Gastroesophageal sphincter (tissue), 4 donors: ENCODE measurements around the gene B3GLCT. TPM values are rescaled to one million over a fixed set of nuclear protein-coding genes. Genes with fewer than 3 reads are reported as not detected.
"Not testable (repeated sequence)": the region's sequence is repeated elsewhere in the genome, so short reads cannot be mapped to it uniquely, and the experiment has no call there.

Source experiments
- ATAC-seq: fragments of 150-250 bp; one replicate; pipeline ENCODE4 v1.9.1; 2016; ENCODE audit warnings: mild to moderate bottlenecking, moderate library complexity
- H3K27ac ChIP-seq, 4 donors: fragments of 200-600 bp; sonication (generic) in 3 of 4; 1 replicate in 3 of 4; 2 replicates in 1 of 4; pipeline ENCODE4 v1.5.1; 2016 to 2019
- H3K27me3 ChIP-seq: fragments of 200-600 bp; sonication (generic); one replicate; pipeline ENCODE4 v1.5.1; 2019
- H3K36me3 ChIP-seq, 2 donors: fragments of 200-600 bp; sonication (generic); one replicate each; pipeline ENCODE4 v1.5.1; 2019; ENCODE audit warnings: control low read depth in 1 of 2
- H3K4me1 ChIP-seq, 3 donors: fragments of 200-600 bp; sonication (generic); 1 replicate in 2 of 3; 2 replicates in 1 of 3; pipeline ENCODE4 v1.5.1; 2016 to 2019; ENCODE audit warnings: control low read depth in 2 of 3
- H3K4me3 ChIP-seq, 2 donors: fragments of 200-600 bp; sonication (generic); one replicate each; pipeline ENCODE4 v1.5.1; 2019; ENCODE audit warnings: mild to moderate bottlenecking in 1 of 2, moderate library complexity in 1 of 2
- H3K9me3 ChIP-seq, 3 donors: fragments of 200-600 bp; sonication (generic); one replicate each; pipeline ENCODE4 v1.5.1; 2017 to 2019; ENCODE audit warnings: control low read depth in 2 of 3
- EP300 ChIP-seq: sonication (generic); formaldehyde crosslinking; IDR thresholded peaks from one replicate; pipeline ENCODE4 v1.6.1; 2017; ENCODE audit warnings: antibody characterized with exemption, mild to moderate bottlenecking
- POLR2A ChIP-seq, 2 donors: fragments of 450-650 bp; IDR thresholded peaks; one replicate each; pipeline ENCODE4 v1.6.1; 2017; ENCODE audit warnings: antibody characterized with exemption in 2 of 2, mild to moderate bottlenecking in 2 of 2, moderate library complexity in 1 of 2
- POLR2AphosphoS5 ChIP-seq: sonication (generic); formaldehyde crosslinking; IDR thresholded peaks from one replicate; pipeline ENCODE4 v1.6.1; 2017; ENCODE audit warnings: antibody characterized with exemption
- WGBS, 2 donors: methylation state at CpG; one replicate each; pipeline ENCODE4 v1.1.5; 2018; ENCODE audit warnings: low coverage in 1 of 2; 5-methylcytosine and 5-hydroxymethylcytosine counted together
- total RNA-seq, 4 donors: library from RNA; depleted of rRNA; stranded (reverse); fragments of >200 nt; gene quantifications; one replicate each; pipeline ENCODE4 v1.1.0, GENCODE V29; 2016
- TF ChIP-seq, protein P1 (sequence below), 4 experiments: fragments of 200-600 bp in 2 of 4; fragments of 450-650 bp in 2 of 4; sonication (generic) in 1 of 4; IDR thresholded peaks; one replicate each; pipeline ENCODE4 v1.5.1; 2017 to 2019; ENCODE audit warnings: antibody characterized with exemption in 4 of 4, mild to moderate bottlenecking in 2 of 4, moderate library complexity in 2 of 4

B3GLCT gene
- total RNA-seq, 4 donors from 2014 or later: 6.2 to 15.2 (median 7.8) TPM

DNA sequence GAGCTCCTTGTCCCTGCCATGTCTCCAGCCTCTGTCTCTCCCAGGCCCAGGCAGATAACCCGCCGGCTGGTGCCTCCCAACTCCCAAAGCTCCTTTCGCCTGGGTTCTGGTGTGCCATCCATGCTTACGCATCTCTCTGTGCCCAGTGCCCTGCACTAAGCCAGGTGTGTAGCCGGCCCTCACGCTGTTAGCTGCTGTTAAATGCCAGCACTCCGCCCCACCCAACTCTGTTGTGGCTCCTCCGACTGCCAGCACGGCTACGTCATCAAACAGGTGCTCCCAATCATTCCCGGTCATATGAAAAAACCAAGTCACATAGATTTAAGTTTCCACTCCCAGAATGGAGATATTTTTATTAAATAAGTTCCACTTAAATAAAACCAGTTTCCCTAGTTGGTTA lies 31.0 kb upstream of the B3GLCT start:
- Histone ChIP-seq H3K36me3 (no peaks in the 10 kb centered on the region), H3K9me3 (no peaks in the 10 kb centered on the region), H3K4me1 (no peaks in the 10 kb centered on the region), H3K4me3 (no peak overlapping the region), H3K27ac (no peak overlapping the region), H3K27me3 (no peaks in the 10 kb centered on the region)
- no peak for TF ChIP-seq POLR2A (IDR thresholded peaks at IDR 0.05)
- no peak for TF ChIP-seq EP300
- TF ChIP-seq POLR2AphosphoS5: no peak
- TF ChIP-seq, protein P1, sequence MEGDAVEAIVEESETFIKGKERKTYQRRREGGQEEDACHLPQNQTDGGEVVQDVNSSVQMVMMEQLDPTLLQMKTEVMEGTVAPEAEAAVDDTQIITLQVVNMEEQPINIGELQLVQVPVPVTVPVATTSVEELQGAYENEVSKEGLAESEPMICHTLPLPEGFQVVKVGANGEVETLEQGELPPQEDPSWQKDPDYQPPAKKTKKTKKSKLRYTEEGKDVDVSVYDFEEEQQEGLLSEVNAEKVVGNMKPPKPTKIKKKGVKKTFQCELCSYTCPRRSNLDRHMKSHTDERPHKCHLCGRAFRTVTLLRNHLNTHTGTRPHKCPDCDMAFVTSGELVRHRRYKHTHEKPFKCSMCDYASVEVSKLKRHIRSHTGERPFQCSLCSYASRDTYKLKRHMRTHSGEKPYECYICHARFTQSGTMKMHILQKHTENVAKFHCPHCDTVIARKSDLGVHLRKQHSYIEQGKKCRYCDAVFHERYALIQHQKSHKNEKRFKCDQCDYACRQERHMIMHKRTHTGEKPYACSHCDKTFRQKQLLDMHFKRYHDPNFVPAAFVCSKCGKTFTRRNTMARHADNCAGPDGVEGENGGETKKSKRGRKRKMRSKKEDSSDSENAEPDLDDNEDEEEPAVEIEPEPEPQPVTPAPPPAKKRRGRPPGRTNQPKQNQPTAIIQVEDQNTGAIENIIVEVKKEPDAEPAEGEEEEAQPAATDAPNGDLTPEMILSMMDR (IDR thresholded peaks at IDR 0.05): no peak
- WGBS, 2 donors: 85 to 95% methylated on average over 9 to 10 of the region's 11 CpGs
- no peak for ATAC-seq

GRCh38 chr13:31172001-31172400 lies 27.8 kb upstream of the B3GLCT start:
- H3K4me1 ChIP-seq: no peaks in the 10 kb centered on the region
- no peak overlapping the region for H3K4me3 ChIP-seq
- WGBS, 2 donors: 78 to 100% methylated on average over 2 to 3 of the region's 3 CpGs
- H3K36me3 ChIP-seq: no peaks in the 10 kb centered on the region
- H3K27me3 ChIP-seq: no peaks in the 10 kb centered on the region
- H3K27ac ChIP-seq: no peak overlapping the region
- no peak for ATAC-seq
- no peak for TF ChIP-seq POLR2A (IDR thresholded peaks at IDR 0.05)
- TF ChIP-seq, protein P1 (IDR thresholded peaks at IDR 0.05): no peak
- TF ChIP-seq EP300: no peak
- TF ChIP-seq POLR2AphosphoS5: no peak
- no peaks in the 10 kb centered on the region for H3K9me3 ChIP-seq

GRCh38 chr13:31172535-31172934 lies 27.2 kb upstream of the B3GLCT start:
- no peak overlapping the region for H3K4me3 ChIP-seq
- TF ChIP-seq POLR2AphosphoS5 (no peak), POLR2A (IDR thresholded peaks at IDR 0.05) (no peak), EP300 (no peak)
- TF ChIP-seq, protein P1 (IDR thresholded peaks at IDR 0.05): no peak
- H3K36me3 ChIP-seq: no peaks in the 10 kb centered on the region
- H3K27me3 ChIP-seq: no peaks in the 10 kb centered on the region
- ATAC-seq: no peak
- WGBS, 2 donors: 22 to 44% methylated on average over 1 to 2 of the region's 2 CpGs
- no peak overlapping the region for H3K27ac ChIP-seq
- no peaks in the 10 kb centered on the region for H3K4me1 ChIP-seq
- H3K9me3 ChIP-seq: no peaks in the 10 kb centered on the region

DNA sequence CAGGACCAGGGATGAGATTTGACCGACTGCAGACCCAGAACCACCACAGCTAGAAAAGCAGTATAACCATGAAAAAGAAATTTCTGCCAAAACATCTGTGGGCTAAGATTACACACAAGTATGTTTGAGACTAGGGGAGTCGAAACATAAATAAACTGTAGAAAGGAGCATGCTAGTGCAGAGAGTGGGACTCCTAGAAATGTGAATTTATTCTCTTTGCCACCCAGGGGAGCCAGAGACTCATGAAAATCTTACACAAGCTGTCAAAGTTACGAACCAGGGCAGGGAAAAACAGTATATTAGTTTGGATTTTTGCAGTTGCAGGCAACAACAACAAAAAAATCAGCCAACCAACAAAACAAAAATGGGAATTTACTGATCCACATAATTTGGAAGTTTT lies 25.8 kb upstream of the B3GLCT start:
- ATAC-seq: no peak
- no peaks in the 10 kb centered on the region for H3K27me3 ChIP-seq
- TF ChIP-seq POLR2AphosphoS5 (no peak), EP300 (no peak), POLR2A (IDR thresholded peaks at IDR 0.05) (no peak)
- TF ChIP-seq, protein P1 (IDR thresholded peaks at IDR 0.05): no peak
- H3K9me3 ChIP-seq: no peaks in the 10 kb centered on the region
- H3K36me3 ChIP-seq: no peaks in the 10 kb centered on the region
- H3K27ac ChIP-seq: no peak overlapping the region
- no peaks in the 10 kb centered on the region for H3K4me1 ChIP-seq
- 48 to 89% methylated on average over 1 to 3 of the region's 3 CpGs for WGBS, 2 donors
- H3K4me3 ChIP-seq: no peak overlapping the region

DNA sequence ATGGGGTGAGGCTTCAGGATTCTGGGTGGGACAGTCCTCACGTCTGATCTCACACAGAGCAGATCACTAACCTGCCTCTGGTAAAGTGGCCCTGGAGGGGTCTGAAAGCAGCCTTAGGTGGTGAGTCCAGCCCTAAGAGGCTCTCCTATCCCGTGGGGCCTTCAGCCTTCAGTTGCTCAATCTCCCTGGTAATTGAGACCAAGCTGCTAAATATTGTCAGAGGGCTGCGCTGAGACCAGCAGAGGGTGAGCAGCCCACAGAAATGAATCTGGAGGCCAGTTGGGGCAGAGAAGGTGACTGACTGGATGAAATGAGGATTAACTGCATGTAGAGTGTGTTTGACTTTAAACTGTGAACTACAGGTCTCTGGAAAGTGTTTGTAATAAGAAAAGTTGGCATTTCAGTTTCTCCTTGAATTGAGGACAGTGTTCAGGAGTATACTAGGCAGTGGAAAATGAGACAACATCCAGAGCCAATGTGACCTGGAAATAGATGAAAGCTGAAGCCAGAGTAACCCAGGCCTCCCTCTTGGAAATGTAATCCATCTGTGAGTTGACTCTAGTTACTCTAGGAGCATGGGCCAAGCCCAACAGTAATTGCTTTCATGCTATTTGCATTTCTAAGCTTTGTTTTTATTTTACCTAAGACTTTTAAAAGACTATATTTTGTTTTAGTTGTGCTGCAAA lies 23.8 kb upstream of the B3GLCT start:
- Histone ChIP-seq H3K4me1 (no peaks in the 10 kb centered on the region), H3K27ac (no peak overlapping the region), H3K36me3 (no peaks in the 10 kb centered on the region), H3K9me3 (no peaks in the 10 kb centered on the region), H3K27me3 (no peaks in the 10 kb centered on the region), H3K4me3 (no peak overlapping the region)
- TF ChIP-seq, protein P1 (IDR thresholded peaks at IDR 0.05): no peak
- TF ChIP-seq POLR2AphosphoS5 (no peak), EP300 (no peak), POLR2A (IDR thresholded peaks at IDR 0.05) (no peak)
- WGBS, 2 donors: 42 to 100% methylated on average over 1 to 3 of the region's 3 CpGs
- ATAC-seq: no peak

GRCh38 chr13:31177813-31178495 lies 21.8 kb upstream of the B3GLCT start:
- H3K4me1 ChIP-seq, H3K9me3 ChIP-seq, H3K27ac ChIP-seq, ATAC-seq, H3K27me3 ChIP-seq, H3K36me3 ChIP-seq, H3K4me3 ChIP-seq: not testable (repeated sequence)
- WGBS, 2 donors: 73 to 89% methylated on average over 3 to 6 of the region's 12 CpGs
